Spinal cord (tissue), 10 donors: ENCODE data around the gene PAPSS2. TPM values are rescaled to one million over a fixed set of nuclear protein-coding genes. Genes with fewer than 3 reads are reported as not detected.

Source experiments
- DNase-seq, 6 donors: peaks; one replicate each; pipeline versions ENCODE4 v3.0.0 to v3.0.0-alpha.2; 2013 to 2015; ENCODE audit warnings: low spot score in 6 of 6, low read depth in 4 of 6
- H3K27ac ChIP-seq: one replicate; pipeline ENCODE4 v1.5.1; 2013; ENCODE audit warnings: low read depth, low read length, control low read depth
- H3K27me3 ChIP-seq: one replicate; pipeline ENCODE4 v1.6.1; 2013; ENCODE audit warnings: low read length; ENCODE audit not compliant: control insufficient read depth, insufficient read depth
- H3K36me3 ChIP-seq: one replicate; pipeline ENCODE4 v1.6.1; 2013; ENCODE audit warnings: low read length; ENCODE audit not compliant: control insufficient read depth, insufficient read depth
- H3K4me1 ChIP-seq: one replicate; pipeline ENCODE4 v1.6.1; 2013; ENCODE audit warnings: low read length; ENCODE audit not compliant: control insufficient read depth, insufficient read depth
- H3K4me3 ChIP-seq: one replicate; pipeline ENCODE4 v1.5.1; 2013; ENCODE audit warnings: low read depth, low read length, control low read depth
- H3K9me3 ChIP-seq: one replicate; pipeline ENCODE4 v1.6.1; 2013; ENCODE audit warnings: low read length; ENCODE audit not compliant: control insufficient read depth, insufficient read depth
- whole genome bisulfite sequencing: methylation state at CpG from one replicate; pipeline ENCODE4 v1.1.5; 2013; ENCODE audit warnings: missing lambda C conversion rate; ENCODE audit not compliant: insufficient coverage; 5-methylcytosine and 5-hydroxymethylcytosine counted together
- polyA plus RNA-seq, 2 donors: library from polyadenylated mRNA; unstranded; fragments of 120-200 nt; gene quantifications; one replicate each; pipeline ENCODE4 v1.2.1, GENCODE V29; 2013; ENCODE audit not compliant: insufficient read length in 2 of 2
- total RNA-seq, 2 donors: library from RNA; depleted of rRNA in 1 of 2; stranded (reverse); fragments of 120-200 nt in 1 of 2; fragments of >200 nt in 1 of 2; gene quantifications; one replicate each; pipeline versions ENCODE4 v1.2.3 to v1.2.4, GENCODE V29; 2013 to 2014
- donor health status: healthy.

PAPSS2 gene
- total and polyA plus RNA-seq, 4 donors: 8.8 to 13.4 (median 11.2) TPM

DNA sequence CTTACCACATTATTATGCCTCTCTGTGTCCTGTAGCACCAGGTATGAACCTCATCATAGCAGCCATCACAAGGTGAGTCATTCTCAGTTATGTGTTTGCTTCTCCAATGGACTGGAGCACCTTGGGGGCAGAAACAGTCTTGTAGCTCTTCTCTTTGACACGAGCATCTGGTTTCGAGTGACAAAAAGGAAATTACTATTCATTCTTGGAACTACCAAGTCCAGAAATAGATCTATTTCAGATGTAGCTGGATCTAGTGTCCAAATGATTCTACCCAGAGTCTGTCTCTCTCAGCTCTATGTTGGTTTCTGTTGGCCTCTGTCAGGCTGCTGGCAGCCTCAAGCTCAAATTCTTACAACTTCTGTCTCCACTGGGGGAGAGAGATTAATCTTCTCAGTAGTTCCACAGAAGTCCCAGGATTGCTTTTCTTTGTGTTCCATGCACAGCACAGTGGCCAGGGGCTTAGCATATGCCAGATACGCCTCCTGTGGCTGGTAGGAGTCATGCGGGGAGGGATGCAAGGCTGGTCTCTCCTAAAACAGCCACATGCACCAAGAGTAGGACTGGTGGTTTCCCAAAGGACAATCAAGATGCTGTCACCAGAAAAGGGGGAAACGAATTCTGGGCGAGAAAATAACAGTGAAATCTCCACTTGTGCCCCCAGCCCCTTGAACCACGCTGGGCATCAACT lies 37.2 kb upstream of the PAPSS2 start:
- H3K9me3 ChIP-seq: no peaks in the 10 kb centered on the region
- H3K36me3 ChIP-seq: no peaks in the 10 kb centered on the region
- DNase-seq: peak in 1 of 6 donors; percentile 32
- 60% methylated on average over 2 of the region's 7 CpGs for WGBS
- peaks cover 2% of the 10 kb centered on the region for H3K27me3 ChIP-seq
- H3K4me3 ChIP-seq: no peak overlapping the region
- H3K4me1 ChIP-seq: peaks cover 6% of the 10 kb centered on the region
- H3K27ac ChIP-seq: no peak overlapping the region

DNA sequence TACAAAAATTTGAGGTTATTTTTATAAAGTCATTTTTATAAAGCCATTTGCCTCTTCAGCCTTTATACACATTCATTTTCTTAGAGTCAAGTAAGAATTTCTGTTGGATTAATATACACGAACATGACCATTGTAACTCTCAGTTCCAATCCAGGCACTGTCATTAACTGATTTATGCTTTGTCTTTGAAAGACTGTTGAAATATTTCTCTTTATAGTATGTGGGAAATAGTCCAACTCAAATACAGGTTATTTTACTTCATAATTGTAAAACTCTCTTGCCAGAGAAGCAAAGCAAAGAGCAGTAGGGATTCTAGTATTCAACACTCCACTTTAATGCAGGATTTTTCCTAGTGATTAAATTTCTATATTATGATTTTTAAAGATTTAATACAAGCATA lies 36.5 kb upstream of the PAPSS2 start:
- no CpG with 5 or more reads among the region's 1 CpG for WGBS
- peaks cover 6% of the 10 kb centered on the region for H3K4me1 ChIP-seq

DNA sequence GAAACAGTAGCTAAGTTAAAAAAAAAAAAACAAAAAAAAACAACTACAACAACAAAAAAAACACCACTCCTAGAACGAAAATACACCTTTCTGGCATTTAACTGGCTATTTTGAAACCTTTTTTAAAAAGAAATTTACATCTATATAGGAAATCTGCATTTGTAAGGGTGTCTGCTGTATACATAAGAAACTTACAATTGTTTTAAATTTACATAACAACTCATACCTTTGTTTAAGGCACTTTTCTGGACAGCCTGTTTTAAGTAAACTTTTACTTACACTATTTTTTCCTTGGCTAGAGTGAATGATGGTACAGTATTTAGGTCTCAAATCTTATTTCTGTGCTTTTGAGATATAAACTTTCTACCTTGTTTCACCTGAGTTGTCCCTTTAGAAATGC lies 34.0 kb upstream of the PAPSS2 start:
- Histone ChIP-seq H3K36me3 (no peaks in the 10 kb centered on the region), H3K4me1 (no peaks in the 10 kb centered on the region), H3K27me3 (peaks cover 2% of the 10 kb centered on the region), H3K9me3 (no peaks in the 10 kb centered on the region), H3K27ac (no peak overlapping the region), H3K4me3 (no peak overlapping the region)
- no CpG with 5 or more reads among the region's 1 CpG for WGBS
- no peak for DNase-seq

More for the DNA sequence above, 36.5 kb upstream of the PAPSS2 start:
- Histone ChIP-seq H3K4me3 (no peak overlapping the region), H3K27ac (no peak overlapping the region), H3K36me3 (no peaks in the 10 kb centered on the region), H3K27me3 (peaks cover 2% of the 10 kb centered on the region), H3K9me3 (no peaks in the 10 kb centered on the region)
- no peak for DNase-seq

DNA sequence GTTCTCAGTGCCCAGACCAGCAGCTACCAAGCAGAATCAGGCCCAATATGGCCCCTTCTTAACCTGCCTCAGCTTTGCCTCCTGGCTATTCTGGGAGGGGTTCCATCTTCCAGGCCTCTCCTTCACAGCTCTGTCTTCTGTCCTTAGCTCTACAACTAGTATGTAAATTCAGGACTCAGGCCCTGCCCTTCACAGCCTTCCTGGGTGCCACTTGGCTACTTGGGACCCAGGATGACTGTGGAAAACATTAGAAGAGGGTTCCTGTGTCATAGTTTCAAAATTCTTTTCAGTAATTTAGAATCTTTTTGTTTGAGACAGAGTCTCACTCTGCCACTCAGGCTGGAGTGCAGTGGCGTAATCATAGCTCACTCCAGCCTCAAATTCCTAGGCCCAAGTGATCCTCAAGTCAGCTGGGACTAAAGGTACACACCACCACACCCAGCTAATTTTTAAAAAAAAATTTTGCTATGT lies 33.2 kb upstream of the PAPSS2 start:
- DNase-seq: no peak
- Histone ChIP-seq H3K9me3 (no peaks in the 10 kb centered on the region), H3K27me3 (peaks cover 2% of the 10 kb centered on the region), H3K4me1 (no peaks in the 10 kb centered on the region), H3K27ac (no peak overlapping the region), H3K36me3 (no peaks in the 10 kb centered on the region), H3K4me3 (no peak overlapping the region)
- WGBS: 100% methylated on average over 1 of the region's 1 CpG

DNA sequence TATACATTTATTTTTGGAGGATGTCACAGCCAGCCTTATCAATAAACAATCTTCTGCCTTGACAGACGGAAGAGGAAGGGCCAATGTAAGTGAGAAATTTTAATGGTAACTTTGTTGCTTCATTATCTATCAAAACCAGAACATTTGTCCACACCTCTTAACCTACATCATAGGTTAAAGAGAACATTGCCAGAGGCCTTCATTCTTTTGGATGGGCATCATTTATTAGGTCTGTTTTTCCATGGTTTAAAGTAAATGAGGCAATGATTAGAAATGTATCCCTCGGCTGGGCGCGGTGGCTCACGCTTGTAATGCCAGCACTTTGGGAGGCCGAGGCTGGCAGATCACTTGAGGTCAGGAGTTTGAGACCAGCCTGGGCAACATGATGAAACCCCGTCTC lies 29.5 kb upstream of the PAPSS2 start:
- no peaks in the 10 kb centered on the region for H3K9me3 ChIP-seq
- H3K4me3 ChIP-seq: no peak overlapping the region
- no peaks in the 10 kb centered on the region for H3K36me3 ChIP-seq
- H3K4me1 ChIP-seq: no peaks in the 10 kb centered on the region
- no peaks in the 10 kb centered on the region for H3K27me3 ChIP-seq
- WGBS: 96% methylated on average over 6 of the region's 7 CpGs
- H3K27ac ChIP-seq: no peak overlapping the region
- DNase-seq: no peak

DNA sequence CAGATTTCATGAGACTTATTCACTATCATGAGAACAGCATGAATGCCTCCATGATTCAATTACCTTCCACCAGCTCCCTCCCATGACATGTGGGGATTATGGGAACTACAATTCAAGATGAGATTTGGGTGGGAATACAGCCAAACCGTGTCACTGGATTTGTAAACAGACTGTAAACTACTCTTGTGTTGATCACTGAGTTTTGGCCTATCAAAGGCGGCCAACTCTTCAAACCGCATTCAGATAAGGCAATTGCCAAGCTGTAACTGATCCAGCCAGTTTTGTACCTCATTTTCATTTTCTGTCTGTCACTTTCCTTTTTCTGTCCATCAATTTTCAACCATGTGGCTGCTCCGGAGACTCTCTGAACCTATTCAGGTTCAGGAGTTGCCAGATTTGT lies 27.2 kb upstream of the PAPSS2 start:
- DNase-seq: peak in 1 of 6 donors; percentile 14
- WGBS: 100% methylated on average over 2 of the region's 4 CpGs
- Histone ChIP-seq H3K4me1 (no peaks in the 10 kb centered on the region), H3K27ac (no peak overlapping the region), H3K9me3 (no peaks in the 10 kb centered on the region), H3K36me3 (no peaks in the 10 kb centered on the region), H3K27me3 (no peaks in the 10 kb centered on the region), H3K4me3 (no peak overlapping the region)

DNA sequence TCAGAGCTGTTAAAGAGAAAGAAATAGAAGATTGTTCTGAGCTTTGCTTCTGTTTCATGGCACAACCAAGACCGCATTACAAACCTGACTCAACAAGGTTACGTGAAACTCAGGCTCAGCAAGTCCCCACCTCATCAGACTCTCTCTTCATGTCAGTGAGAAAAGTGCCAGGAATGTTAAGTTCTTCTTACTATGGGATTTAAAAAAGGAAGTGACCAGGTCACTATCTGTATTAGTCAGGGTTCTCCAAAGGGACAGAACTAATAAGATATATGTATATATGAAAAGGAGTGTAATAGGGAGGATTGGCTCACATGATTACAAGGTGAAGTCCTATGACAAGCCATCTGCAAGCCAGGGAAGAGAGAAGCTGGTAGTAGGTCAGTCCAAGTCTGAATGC lies 25.4 kb upstream of the PAPSS2 start:
- Histone ChIP-seq H3K9me3 (no peaks in the 10 kb centered on the region), H3K27ac (no peak overlapping the region), H3K36me3 (no peaks in the 10 kb centered on the region), H3K27me3 (no peaks in the 10 kb centered on the region), H3K4me3 (no peak overlapping the region), H3K4me1 (no peaks in the 10 kb centered on the region)
- WGBS: no CpG with 5 or more reads among the region's 2 CpGs
- DNase-seq: no peak

DNA sequence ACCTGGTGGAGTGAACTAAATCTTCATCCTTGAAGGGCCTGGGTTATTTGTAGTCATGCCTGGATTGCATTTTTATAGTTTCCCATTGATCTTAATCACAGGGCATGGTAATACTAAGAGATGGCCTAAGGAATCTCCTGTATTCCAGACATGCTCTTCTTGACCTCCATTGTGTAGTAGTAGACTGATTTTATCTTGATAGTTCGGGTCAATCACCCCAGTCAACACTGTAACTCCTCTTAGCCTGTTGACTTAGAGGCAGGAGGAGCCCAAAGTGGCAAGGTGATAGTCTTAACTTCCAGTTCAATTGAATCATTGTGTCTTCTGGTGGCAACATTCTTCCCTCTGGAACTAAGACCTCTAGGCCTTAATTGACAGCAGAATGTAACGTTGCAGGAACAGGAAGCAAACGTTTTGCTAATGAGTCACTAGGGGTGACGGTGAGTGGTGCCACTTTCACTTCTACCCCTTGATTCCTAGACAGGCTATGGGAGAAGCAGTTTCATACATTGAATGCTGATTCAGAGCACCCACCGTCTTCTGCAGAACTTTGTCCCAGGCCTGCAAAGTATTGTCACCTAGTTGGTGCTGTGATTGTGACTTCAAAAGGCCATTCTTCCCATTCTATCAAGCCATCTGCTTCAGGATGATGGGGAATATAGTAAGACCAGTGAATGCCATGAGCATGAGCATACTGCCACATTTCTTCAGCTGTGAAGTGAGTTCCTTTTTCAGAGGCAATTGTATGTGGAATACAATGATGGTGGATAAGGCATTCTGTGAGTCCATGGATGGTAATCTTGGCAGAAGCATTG lies 24.0 kb upstream of the PAPSS2 start:
- no peaks in the 10 kb centered on the region for H3K9me3 ChIP-seq
- H3K27me3 ChIP-seq: no peaks in the 10 kb centered on the region
- DNase-seq: no peak
- WGBS: 54% methylated on average over 3 of the region's 5 CpGs
- H3K4me3 ChIP-seq: no peak overlapping the region
- H3K27ac ChIP-seq: no peak overlapping the region
- no peaks in the 10 kb centered on the region for H3K36me3 ChIP-seq
- H3K4me1 ChIP-seq: no peaks in the 10 kb centered on the region

DNA sequence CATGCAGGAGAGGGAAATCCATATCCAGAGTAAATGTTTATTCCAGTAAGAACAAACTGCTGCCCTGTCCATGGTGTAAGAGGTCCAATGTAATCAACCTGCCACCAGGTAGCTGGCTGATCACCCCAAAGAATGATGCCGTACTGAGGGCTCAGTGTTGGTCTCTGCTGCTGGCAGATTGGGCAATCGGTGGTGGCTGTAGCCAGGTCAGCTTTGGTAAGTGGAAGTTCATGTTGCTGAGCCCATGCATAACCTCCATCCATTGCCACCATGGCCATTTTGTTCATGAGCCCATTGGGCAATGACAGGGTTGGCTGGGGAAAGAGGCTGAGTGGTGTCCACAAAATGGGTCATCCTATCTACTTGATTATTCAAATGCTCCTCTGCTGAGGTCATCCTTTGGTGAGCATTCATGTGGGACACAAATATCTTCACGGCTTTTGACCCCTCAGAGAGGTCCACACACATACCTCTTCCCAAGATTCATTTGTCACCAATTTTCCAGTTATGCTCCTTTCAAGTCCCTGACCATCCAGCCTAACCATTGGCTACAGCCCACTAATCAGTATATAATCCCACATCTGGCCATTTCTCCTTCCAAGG lies 23.3 kb upstream of the PAPSS2 start:
- H3K4me3 ChIP-seq: no peak overlapping the region
- no peaks in the 10 kb centered on the region for H3K36me3 ChIP-seq
- no peaks in the 10 kb centered on the region for H3K27me3 ChIP-seq
- H3K4me1 ChIP-seq: no peaks in the 10 kb centered on the region
- no peaks in the 10 kb centered on the region for H3K9me3 ChIP-seq
- no peak overlapping the region for H3K27ac ChIP-seq
- WGBS: 95% methylated on average over 3 of the region's 3 CpGs
- DNase-seq: no peak
